ENCODE data around the gene KCNG3.

DNA sequence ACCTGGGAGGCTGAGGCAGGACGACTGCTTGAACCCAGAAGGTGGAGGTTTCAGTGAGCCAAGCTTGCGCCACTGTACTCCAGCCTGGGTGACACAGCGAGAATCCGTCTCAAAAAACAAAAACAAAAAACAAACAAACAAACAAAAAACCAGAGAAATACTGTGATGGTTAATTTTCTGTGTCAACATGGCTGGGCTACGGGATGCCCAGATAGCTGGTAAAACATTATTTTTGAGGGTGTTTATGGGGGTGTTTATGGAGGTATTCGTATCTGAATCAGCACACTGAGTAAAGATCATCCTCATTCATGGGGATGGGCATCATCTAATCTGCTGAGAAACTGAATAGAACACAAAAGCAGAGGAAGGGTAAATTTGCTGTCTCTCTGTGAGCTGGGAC lies 92.0 kb downstream of the KCNG3 start:
- TF ChIP-seq POLR2A (IDR thresholded peaks at IDR 0.05; ENCODE audit: low read length) (no peak), GATA1 (IDR thresholded peaks at IDR 0.05; ENCODE audit: low read depth, low read length) (no peak)

Measured in erythroblast (primary cell).